Measurements from ENCODE around the gene USP31. TPM values are rescaled to one million over a fixed set of nuclear protein-coding genes. Genes with fewer than 3 reads are reported as not detected.

The USP31 gene
- total RNA-seq, 1 donor from 2014 or later: 21.8 TPM

DNA sequence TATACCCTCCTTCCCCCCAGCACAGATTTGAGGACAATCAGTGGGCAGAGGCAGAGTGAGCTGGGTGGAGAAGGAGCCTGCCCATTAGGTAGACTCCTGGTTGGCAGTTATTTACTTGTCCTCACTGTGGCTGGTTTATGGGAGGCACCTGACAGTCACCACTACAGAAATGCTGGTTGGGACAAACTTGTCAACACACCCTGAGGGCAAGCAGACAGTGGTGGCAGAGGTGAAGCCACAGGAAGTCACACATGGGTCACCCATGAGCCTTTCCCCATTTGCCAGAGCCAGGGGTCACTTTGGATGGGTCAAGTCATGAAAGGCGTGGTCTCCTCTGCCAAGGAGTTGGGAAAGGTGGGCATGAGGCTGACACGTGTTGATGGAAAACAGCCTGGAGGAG lies 39.7 kb upstream of the USP31 start:
- Mint-ChIP-seq H3K4me1 (ENCODE audit: low read depth, unreplicated experiment) (peaks cover 2% of the 10 kb centered on the region), H3K4me3 (ENCODE audit: unreplicated experiment) (no peak overlapping the region), H3K36me3 (ENCODE audit: unreplicated experiment) (no peaks in the 10 kb centered on the region), H3K9me3 (ENCODE audit: unreplicated experiment) (no peaks in the 10 kb centered on the region), H3K27me3 (ENCODE audit: unreplicated experiment) (peaks cover 5% of the 10 kb centered on the region), H3K27ac (ENCODE audit: unreplicated experiment) (no peak overlapping the region)
- TF ChIP-seq, protein P1, sequence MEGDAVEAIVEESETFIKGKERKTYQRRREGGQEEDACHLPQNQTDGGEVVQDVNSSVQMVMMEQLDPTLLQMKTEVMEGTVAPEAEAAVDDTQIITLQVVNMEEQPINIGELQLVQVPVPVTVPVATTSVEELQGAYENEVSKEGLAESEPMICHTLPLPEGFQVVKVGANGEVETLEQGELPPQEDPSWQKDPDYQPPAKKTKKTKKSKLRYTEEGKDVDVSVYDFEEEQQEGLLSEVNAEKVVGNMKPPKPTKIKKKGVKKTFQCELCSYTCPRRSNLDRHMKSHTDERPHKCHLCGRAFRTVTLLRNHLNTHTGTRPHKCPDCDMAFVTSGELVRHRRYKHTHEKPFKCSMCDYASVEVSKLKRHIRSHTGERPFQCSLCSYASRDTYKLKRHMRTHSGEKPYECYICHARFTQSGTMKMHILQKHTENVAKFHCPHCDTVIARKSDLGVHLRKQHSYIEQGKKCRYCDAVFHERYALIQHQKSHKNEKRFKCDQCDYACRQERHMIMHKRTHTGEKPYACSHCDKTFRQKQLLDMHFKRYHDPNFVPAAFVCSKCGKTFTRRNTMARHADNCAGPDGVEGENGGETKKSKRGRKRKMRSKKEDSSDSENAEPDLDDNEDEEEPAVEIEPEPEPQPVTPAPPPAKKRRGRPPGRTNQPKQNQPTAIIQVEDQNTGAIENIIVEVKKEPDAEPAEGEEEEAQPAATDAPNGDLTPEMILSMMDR (IDR thresholded peaks at IDR 0.05; ENCODE audit: partially characterized antibody, unreplicated experiment): no peak
- no peak for DNase-seq

DNA sequence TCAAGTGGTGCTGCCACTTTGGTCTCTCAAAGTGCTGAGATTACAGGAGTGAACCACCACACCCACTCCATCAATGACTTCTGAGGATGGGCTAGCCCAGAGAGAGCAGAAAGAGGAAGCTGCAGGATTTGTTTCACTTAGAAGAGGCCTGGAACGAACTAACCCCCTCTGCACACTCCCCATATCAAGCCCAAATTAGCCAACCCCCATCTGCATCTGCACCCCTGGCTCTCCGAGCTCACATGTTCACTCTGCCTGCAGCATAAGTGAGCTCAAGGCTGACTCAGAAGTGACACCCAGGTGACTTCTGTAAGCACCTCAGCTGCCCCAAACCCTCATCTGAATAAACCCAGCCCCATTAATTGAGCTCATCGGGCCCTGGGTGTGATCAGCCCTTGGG lies 38.1 kb upstream of the USP31 start:
- H3K4me1 Mint-ChIP-seq (ENCODE audit: low read depth, unreplicated experiment): peaks cover 2% of the 10 kb centered on the region
- H3K27ac Mint-ChIP-seq (ENCODE audit: unreplicated experiment): no peak overlapping the region
- H3K27me3 Mint-ChIP-seq (ENCODE audit: unreplicated experiment): peaks cover 1% of the 10 kb centered on the region
- H3K4me3 Mint-ChIP-seq (ENCODE audit: unreplicated experiment): no peak overlapping the region
- no peaks in the 10 kb centered on the region for H3K36me3 Mint-ChIP-seq (ENCODE audit: unreplicated experiment)
- TF ChIP-seq, protein P1 (IDR thresholded peaks at IDR 0.05; ENCODE audit: partially characterized antibody, unreplicated experiment): no peak
- H3K9me3 Mint-ChIP-seq (ENCODE audit: unreplicated experiment): no peaks in the 10 kb centered on the region
- DNase-seq: no peak

GRCh38 chr16:23186171-23186570 lies 36.9 kb upstream of the USP31 start:
- Mint-ChIP-seq H3K27ac (ENCODE audit: unreplicated experiment) (no peak overlapping the region), H3K4me3 (ENCODE audit: unreplicated experiment) (no peak overlapping the region), H3K36me3 (ENCODE audit: unreplicated experiment) (no peaks in the 10 kb centered on the region), H3K4me1 (ENCODE audit: low read depth, unreplicated experiment) (peaks cover 2% of the 10 kb centered on the region), H3K9me3 (ENCODE audit: unreplicated experiment) (peaks cover 2% of the 10 kb centered on the region), H3K27me3 (ENCODE audit: unreplicated experiment) (peaks cover 7% of the 10 kb centered on the region)
- TF ChIP-seq, protein P1 (IDR thresholded peaks at IDR 0.05; ENCODE audit: partially characterized antibody, unreplicated experiment): no peak
- no peak for DNase-seq

- peaks cover 7% of the 10 kb centered on the region for H3K27me3 Mint-ChIP-seq (ENCODE audit: unreplicated experiment)
- peaks cover 2% of the 10 kb centered on the region for H3K4me1 Mint-ChIP-seq (ENCODE audit: low read depth, unreplicated experiment)
Observed at GRCh38 chr16:23185656-23186055, 36.4 kb upstream of the USP31 start.

DNA sequence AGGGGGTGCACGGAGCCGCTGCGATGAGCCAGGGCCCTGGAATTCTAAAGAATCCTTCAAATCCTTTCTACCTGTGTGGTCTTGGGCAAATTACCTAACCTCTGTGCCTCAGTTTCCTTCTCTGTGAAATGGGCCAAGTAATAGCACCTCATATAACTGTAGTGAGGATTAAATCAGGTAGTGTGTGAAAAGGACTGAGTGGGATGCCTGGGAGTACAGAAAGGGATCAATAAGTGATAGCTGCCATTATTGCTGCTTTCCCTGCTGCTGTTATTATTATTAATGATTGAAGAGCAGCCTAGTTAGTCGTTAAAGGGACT lies 34.3 kb upstream of the USP31 start:
- TF ChIP-seq, protein P1 (IDR thresholded peaks at IDR 0.05; ENCODE audit: partially characterized antibody, unreplicated experiment): no peak
- H3K9me3 Mint-ChIP-seq (ENCODE audit: unreplicated experiment): peaks cover 2% of the 10 kb centered on the region
- no peaks in the 10 kb centered on the region for H3K36me3 Mint-ChIP-seq (ENCODE audit: unreplicated experiment)
- no peak overlapping the region for H3K27ac Mint-ChIP-seq (ENCODE audit: unreplicated experiment)
- no peak for DNase-seq
- H3K4me1 Mint-ChIP-seq (ENCODE audit: low read depth, unreplicated experiment): peaks cover 2% of the 10 kb centered on the region
- H3K27me3 Mint-ChIP-seq (ENCODE audit: unreplicated experiment): peaks cover 7% of the 10 kb centered on the region
- peak overlapping the region; percentile 17 for H3K4me3 Mint-ChIP-seq (ENCODE audit: unreplicated experiment)

More at GRCh38 chr16:23185656-23186055, 36.4 kb upstream of the USP31 start:
- H3K27ac Mint-ChIP-seq (ENCODE audit: unreplicated experiment): no peak overlapping the region
- DNase-seq: no peak
- no peak overlapping the region for H3K4me3 Mint-ChIP-seq (ENCODE audit: unreplicated experiment)
- peaks cover 2% of the 10 kb centered on the region for H3K9me3 Mint-ChIP-seq (ENCODE audit: unreplicated experiment)
- TF ChIP-seq, protein P1 (IDR thresholded peaks at IDR 0.05; ENCODE audit: partially characterized antibody, unreplicated experiment): no peak
- H3K36me3 Mint-ChIP-seq (ENCODE audit: unreplicated experiment): no peaks in the 10 kb centered on the region
